Heart left ventricle (tissue), 13 donors: Measurements from ENCODE around the gene LPCAT2.

Experiments
- POLR2A ChIP-seq, 2 donors: fragments of 450-650 bp; IDR thresholded peaks; one replicate each; pipeline ENCODE4 v1.6.1; 2017; ENCODE audit warnings: antibody characterized with exemption in 2 of 2, mild to moderate bottlenecking in 2 of 2, moderate library complexity in 2 of 2
- TF ChIP-seq, protein P1 (sequence below), 12 donors: fragments of 200-600 bp; sonication (generic) in 4 of 12; IDR thresholded peaks; one replicate each; pipeline versions ENCODE4 v1.5.0 to v1.8.0; 2018 to 2022; ENCODE audit warnings: antibody characterized with exemption in 12 of 12, mild to moderate bottlenecking in 5 of 12
- donor health status: ischemic (EF 13 %, LVEDD 7.1; RV severe dilation, severe dysfunction).
- donor health status: DM: no; HTN: yes; CAD: no.
- donor health status: DM: no; HTN: no; CAD: no.
- donor health status: ischemic (EF 25% LVEDD 6.9; RV normal size, moderate dysfunction).
- donor health status: ischemic (EF 25% LVEDD 5.7; RV mildly dilated, moderate dysfunction).
- donor health status: ischemic (EF 35%, LVEDD 5.7; RV mildly dilated, moderate dysfunction).
- donor health status: nonischemic (EF 11% LVEDD 7.7; RV severe dilation, severe dysfunction).
- donor health status: DM: yes; HTN: yes; CAD: no.
- donor health status: PGD.
- donor health status: ischemic (EF 29% LVEDD 5.4; RV normal size, mild dysfunction).
- donor health status: nonischemic (EF 23%, LVEDD 6.1; RV moderate dilation, normal function).

DNA sequence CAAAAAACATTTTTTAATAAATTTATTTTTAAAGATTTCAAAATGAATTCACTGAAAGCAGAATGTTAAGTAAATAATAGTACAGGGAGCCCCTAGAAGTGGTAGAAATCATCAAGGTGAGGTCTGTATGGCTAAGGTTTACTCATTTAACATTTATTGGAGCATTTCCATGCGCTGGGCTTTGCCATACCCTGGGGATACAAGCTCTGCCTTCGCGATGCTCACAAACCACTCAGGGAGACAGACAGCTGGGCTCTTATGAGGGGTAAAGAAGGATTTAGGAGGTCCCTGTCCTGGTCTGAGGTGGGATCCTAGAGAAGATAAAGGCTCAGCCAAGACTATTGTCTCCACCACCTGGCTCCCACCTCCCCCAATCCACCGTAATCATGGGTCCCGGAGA lies 11.3 kb upstream of the LPCAT2 start:
- TF ChIP-seq, protein P1, sequence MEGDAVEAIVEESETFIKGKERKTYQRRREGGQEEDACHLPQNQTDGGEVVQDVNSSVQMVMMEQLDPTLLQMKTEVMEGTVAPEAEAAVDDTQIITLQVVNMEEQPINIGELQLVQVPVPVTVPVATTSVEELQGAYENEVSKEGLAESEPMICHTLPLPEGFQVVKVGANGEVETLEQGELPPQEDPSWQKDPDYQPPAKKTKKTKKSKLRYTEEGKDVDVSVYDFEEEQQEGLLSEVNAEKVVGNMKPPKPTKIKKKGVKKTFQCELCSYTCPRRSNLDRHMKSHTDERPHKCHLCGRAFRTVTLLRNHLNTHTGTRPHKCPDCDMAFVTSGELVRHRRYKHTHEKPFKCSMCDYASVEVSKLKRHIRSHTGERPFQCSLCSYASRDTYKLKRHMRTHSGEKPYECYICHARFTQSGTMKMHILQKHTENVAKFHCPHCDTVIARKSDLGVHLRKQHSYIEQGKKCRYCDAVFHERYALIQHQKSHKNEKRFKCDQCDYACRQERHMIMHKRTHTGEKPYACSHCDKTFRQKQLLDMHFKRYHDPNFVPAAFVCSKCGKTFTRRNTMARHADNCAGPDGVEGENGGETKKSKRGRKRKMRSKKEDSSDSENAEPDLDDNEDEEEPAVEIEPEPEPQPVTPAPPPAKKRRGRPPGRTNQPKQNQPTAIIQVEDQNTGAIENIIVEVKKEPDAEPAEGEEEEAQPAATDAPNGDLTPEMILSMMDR (IDR thresholded peaks at IDR 0.05), result no peak
- no peak for TF ChIP-seq POLR2A (IDR thresholded peaks at IDR 0.05)
